Measurements from ENCODE around the gene EDC4.
"Not testable (repeated sequence)": the region's sequence is repeated elsewhere in the genome, so short reads cannot be mapped to it uniquely, and the experiment has no call there.

EDC4 gene

DNA sequence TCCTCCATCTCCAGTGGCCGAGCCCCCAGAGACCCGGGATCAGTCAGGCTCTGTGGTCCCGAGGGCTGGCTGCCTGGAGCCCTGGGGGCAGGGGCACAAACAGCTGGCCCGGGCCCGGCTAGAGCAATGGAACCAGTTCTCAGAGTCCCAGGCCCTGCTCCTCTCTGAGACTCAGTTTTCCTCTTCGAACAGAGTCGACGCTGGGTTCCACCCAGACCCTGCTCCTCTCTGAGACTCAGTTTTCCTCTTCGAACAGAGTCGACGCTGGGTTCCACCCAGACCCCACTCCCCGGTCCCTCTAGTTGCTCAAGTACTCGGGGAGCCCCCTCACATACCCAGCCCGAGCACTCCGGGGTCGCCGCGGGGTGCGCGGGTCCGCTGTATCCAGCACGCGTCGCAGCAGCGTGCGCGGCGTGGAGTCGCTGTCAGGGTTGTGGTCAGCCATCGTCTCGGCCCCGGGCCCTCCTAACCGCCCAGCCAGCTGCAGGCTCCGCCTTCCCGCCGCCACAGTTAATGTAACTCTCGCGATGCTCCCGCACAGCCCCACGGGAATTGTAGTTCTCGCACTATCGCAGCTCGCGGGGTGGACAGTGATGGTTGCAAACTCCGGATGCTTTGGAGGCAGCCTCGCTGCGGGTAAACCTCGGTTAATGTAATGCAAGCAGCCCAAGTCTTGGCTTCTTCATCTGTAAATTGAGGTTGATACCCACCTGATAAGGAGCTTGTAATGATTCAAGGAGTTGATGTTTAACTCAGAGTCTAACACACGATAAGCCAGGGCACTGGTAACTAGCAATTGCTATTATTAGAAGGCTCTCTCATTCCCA lies 39.2 kb upstream of the EDC4 start:
- DNase-seq (ENCODE audit: low spot score) = peak; percentile 99
- in situ Hi-C loops (cut with MboI; ENCODE audit: low sequenced_read_pairs, unreplicated experiment) = no loop called here
- TF ChIP-seq, protein P1, sequence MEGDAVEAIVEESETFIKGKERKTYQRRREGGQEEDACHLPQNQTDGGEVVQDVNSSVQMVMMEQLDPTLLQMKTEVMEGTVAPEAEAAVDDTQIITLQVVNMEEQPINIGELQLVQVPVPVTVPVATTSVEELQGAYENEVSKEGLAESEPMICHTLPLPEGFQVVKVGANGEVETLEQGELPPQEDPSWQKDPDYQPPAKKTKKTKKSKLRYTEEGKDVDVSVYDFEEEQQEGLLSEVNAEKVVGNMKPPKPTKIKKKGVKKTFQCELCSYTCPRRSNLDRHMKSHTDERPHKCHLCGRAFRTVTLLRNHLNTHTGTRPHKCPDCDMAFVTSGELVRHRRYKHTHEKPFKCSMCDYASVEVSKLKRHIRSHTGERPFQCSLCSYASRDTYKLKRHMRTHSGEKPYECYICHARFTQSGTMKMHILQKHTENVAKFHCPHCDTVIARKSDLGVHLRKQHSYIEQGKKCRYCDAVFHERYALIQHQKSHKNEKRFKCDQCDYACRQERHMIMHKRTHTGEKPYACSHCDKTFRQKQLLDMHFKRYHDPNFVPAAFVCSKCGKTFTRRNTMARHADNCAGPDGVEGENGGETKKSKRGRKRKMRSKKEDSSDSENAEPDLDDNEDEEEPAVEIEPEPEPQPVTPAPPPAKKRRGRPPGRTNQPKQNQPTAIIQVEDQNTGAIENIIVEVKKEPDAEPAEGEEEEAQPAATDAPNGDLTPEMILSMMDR (IDR thresholded peaks at IDR 0.05; ENCODE audit: borderline replicate concordance, control extremely low read depth, extremely low read depth, insufficient read depth, missing control alignments) = no peak

DNA sequence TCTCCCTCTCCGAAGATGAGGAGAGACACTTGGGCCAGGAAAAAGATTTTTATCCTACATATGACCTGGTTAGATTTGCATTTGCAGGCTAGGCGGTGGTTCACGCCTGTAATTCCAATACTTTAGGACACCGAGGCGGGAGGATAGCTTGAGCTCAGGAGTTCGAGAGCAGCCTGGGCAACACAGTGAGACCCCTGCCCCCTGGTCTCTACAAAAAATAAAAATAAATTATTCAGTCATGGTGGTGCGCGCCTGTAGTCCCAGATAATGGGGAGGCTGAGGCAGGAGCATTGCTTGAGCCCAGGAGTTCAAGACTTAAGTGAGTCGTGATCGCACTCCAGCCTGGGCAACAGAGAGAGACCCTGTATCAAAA lies 38.6 kb upstream of the EDC4 start:
- TF ChIP-seq, protein P1 (IDR thresholded peaks at IDR 0.05; ENCODE audit: borderline replicate concordance, control extremely low read depth, extremely low read depth, insufficient read depth, missing control alignments) = no peak
- in situ Hi-C loops (cut with MboI; ENCODE audit: low sequenced_read_pairs, unreplicated experiment) = no loop called here
- no peak for DNase-seq (ENCODE audit: low spot score)

DNA sequence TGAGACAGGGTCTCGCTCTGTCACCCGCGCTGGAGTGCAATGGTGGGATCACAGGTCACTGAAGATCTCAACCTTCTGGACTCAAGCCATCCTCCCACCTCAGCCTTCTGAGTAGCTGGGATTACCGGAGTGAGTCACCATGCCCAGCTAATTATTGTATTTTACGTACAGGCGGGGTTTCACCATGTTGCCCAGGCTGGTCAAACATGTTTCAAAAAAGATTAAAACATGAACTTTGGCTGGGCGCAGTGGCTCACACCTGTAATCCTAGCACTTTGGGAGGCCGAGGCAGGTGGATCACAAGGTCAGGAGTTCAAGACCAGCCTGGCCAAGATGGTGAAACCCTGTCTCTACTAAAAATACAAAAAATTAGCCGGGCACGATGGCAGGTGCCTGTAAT lies 35.7 kb upstream of the EDC4 start:
- DNase-seq (ENCODE audit: low spot score); in situ Hi-C loops (cut with MboI; ENCODE audit: low sequenced_read_pairs, unreplicated experiment): not testable (repeated sequence)

DNA sequence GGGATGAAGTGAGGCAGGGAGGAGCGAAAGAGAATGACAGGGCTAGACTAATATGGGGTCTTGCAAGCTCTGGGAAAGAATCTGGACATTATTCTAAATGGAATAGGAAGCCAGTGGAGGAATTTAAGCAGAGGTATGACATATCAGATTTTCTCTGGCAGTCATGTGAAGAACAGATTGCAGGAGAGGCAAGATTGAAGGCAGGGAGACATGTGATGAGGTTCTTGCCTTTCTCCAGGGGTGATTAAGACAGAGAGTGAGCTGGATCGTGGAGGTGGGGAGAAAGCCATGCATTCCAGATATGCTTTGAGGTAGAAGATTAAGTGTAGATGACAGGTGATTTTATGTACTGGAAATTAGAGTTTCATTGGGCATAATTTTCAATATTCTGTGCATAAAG lies 35.0 kb upstream of the EDC4 start:
- in situ Hi-C loops (cut with MboI; ENCODE audit: low sequenced_read_pairs, unreplicated experiment) = no loop called here
- TF ChIP-seq, protein P1 (IDR thresholded peaks at IDR 0.05; ENCODE audit: borderline replicate concordance, control extremely low read depth, extremely low read depth, insufficient read depth, missing control alignments) = no peak
- no peak for DNase-seq (ENCODE audit: low spot score)

DNA sequence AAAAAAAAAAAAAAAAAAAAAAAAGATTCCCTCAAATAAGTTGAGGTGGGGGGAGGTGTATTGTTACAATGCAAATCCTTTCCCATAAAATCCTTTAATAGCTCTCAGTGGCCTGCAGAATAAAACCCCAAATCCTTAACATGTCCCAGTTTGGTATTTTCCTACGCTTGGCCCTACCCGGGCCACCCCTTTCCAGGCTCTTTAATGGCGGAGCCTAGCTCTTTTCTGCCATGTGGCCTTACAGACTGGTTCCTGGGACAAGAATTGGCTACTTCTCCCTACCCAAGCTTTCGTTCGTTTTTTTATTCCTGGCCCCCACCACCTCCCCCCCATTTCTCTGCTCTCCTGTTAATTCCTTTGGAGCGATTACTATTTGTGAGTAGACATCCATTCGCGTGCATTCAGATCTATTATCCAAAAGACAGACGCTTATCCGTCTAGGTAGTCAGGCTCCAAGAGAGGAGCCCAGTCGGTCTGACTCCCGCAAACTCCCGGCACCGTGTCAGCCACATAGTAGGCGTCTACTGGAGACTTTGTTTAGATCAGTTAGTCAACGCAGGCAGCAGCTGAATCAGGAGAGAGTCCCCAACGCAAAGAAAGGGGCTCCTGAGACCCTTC lies 31.5 kb upstream of the EDC4 start:
- DNase-seq (ENCODE audit: low spot score) = no peak
- in situ Hi-C loops (cut with MboI; ENCODE audit: low sequenced_read_pairs, unreplicated experiment) = no loop called here
- TF ChIP-seq, protein P1 (IDR thresholded peaks at IDR 0.05; ENCODE audit: borderline replicate concordance, control extremely low read depth, extremely low read depth, insufficient read depth, missing control alignments) = no peak

- in situ Hi-C loops (cut with MboI; ENCODE audit: low sequenced_read_pairs, unreplicated experiment) = no loop called here
- DNase-seq (ENCODE audit: low spot score) = peak; percentile 93
- TF ChIP-seq, protein P1 (IDR thresholded peaks at IDR 0.05; ENCODE audit: borderline replicate concordance, control extremely low read depth, extremely low read depth, insufficient read depth, missing control alignments) = peak; percentile 94
These were observed 30.9 kb upstream of the EDC4 start, which contains the start of gene THAP11 for GRCh38 chr16:67841816-67842508. THAP11 (plus strand) TSS chr16:67842320; CDS start chr16:67842555, 235 bp downstream.

Measured in GM13976 (cell line).